Measurements from ENCODE around the gene TNFAIP8L3. TPM values are rescaled to one million over a fixed set of nuclear protein-coding genes. Genes with fewer than 3 reads are reported as not detected.

The TNFAIP8L3 gene
- total RNA-seq, 1 donor from 2014 or later = 0.31 TPM

DNA sequence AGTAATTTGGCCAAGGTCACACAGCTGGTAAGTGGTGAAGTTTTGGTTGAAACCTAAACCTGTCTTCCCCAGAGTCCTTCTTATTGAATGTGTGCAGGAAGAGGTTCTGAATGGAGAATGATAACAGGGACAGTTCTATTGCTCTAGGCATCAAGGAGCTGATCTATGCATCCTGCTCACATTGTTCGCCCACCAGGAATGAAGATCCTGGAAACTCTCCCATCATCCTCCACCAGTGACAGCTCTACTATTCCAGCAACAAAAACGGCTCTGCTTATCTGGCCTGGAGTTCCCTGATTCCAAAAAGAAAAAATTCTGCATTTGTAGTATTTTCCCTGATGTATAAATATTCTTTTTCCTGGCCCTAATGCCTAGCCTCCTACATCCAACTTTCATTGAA, 16.4 kb upstream of the TNFAIP8L3 start:
- DNase-seq (ENCODE audit: low spot score in 2 of 2, unreplicated experiment in 2 of 2) = no peak
- H3K4me3 Mint-ChIP-seq = no peak overlapping the region
- peaks cover 30% of the 10 kb centered on the region for H3K27me3 Mint-ChIP-seq (ENCODE audit: low read depth)
- no peaks in the 10 kb centered on the region for H3K36me3 Mint-ChIP-seq
- H3K4me1 Mint-ChIP-seq = no peaks in the 10 kb centered on the region
- H3K27ac Mint-ChIP-seq = no peak overlapping the region
- no peaks in the 10 kb centered on the region for H3K9me3 Mint-ChIP-seq
- TF ChIP-seq, protein P1, sequence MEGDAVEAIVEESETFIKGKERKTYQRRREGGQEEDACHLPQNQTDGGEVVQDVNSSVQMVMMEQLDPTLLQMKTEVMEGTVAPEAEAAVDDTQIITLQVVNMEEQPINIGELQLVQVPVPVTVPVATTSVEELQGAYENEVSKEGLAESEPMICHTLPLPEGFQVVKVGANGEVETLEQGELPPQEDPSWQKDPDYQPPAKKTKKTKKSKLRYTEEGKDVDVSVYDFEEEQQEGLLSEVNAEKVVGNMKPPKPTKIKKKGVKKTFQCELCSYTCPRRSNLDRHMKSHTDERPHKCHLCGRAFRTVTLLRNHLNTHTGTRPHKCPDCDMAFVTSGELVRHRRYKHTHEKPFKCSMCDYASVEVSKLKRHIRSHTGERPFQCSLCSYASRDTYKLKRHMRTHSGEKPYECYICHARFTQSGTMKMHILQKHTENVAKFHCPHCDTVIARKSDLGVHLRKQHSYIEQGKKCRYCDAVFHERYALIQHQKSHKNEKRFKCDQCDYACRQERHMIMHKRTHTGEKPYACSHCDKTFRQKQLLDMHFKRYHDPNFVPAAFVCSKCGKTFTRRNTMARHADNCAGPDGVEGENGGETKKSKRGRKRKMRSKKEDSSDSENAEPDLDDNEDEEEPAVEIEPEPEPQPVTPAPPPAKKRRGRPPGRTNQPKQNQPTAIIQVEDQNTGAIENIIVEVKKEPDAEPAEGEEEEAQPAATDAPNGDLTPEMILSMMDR (IDR thresholded peaks at IDR 0.05; ENCODE audit: unreplicated experiment) = no peak

DNA sequence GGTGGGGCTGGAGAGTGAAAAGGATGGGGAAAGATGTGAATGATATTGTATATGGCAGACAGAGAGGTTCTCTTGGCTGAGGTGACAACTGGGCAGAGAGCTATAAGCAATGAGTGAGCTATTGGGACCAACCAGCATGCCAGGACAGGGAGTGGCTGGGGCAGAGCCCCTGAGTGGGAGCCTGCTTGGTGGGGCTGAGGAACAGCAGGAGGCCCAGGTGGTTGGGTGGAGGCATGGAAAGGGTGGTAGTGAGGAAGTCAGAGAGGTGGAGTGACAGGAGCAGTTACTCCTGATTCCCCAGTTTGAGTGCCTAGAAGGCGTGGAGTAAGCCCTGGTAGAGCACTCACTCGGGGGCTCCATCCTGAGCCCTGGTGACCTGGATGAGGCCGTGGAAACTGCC, 15.5 kb upstream of the TNFAIP8L3 start:
- no peaks in the 10 kb centered on the region for H3K4me1 Mint-ChIP-seq
- no peaks in the 10 kb centered on the region for H3K36me3 Mint-ChIP-seq
- no peak overlapping the region for H3K27ac Mint-ChIP-seq
- TF ChIP-seq, protein P1 (IDR thresholded peaks at IDR 0.05; ENCODE audit: unreplicated experiment) = no peak
- H3K4me3 Mint-ChIP-seq = no peak overlapping the region
- no peak for DNase-seq (ENCODE audit: low spot score in 2 of 2, unreplicated experiment in 2 of 2)
- H3K9me3 Mint-ChIP-seq = no peaks in the 10 kb centered on the region
- H3K27me3 Mint-ChIP-seq (ENCODE audit: low read depth) = peaks cover 37% of the 10 kb centered on the region

DNA sequence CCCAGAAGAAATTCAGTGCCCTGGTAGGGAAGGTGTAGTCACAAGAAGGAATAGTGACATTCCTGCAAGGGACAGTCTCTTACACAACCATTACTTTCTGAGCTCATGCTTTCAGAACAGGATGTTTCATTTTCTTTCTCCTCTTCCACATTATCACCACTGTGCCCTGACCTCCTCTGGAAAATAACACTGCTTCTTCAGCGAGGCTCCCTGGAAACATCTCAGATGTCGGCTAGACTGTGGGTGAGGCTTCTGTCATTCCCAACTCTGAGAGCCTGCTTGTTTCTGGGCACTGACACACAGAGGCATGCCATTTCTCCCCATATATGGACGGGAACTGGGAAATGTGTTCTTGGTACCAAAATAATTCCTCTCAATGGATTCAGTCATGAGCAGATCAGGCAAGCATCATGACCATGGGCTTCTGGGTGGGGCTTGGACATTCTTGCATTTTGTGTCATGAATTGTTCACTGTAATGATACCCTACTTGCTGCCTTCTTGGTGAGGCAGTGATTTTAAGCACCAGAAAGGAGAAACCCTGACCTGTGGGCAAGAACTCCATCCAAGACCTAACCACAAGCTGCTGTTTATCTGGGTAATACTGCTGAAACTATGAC, 14.3 kb upstream of the TNFAIP8L3 start:
- H3K36me3 Mint-ChIP-seq = no peaks in the 10 kb centered on the region
- H3K27me3 Mint-ChIP-seq (ENCODE audit: low read depth) = peaks cover 47% of the 10 kb centered on the region
- H3K9me3 Mint-ChIP-seq = no peaks in the 10 kb centered on the region
- TF ChIP-seq, protein P1 (IDR thresholded peaks at IDR 0.05; ENCODE audit: unreplicated experiment) = no peak
- DNase-seq (ENCODE audit: low spot score in 2 of 2, unreplicated experiment in 2 of 2) = no peak
- H3K4me1 Mint-ChIP-seq = peaks cover 3% of the 10 kb centered on the region
- H3K27ac Mint-ChIP-seq = no peak overlapping the region
- no peak overlapping the region for H3K4me3 Mint-ChIP-seq

DNA sequence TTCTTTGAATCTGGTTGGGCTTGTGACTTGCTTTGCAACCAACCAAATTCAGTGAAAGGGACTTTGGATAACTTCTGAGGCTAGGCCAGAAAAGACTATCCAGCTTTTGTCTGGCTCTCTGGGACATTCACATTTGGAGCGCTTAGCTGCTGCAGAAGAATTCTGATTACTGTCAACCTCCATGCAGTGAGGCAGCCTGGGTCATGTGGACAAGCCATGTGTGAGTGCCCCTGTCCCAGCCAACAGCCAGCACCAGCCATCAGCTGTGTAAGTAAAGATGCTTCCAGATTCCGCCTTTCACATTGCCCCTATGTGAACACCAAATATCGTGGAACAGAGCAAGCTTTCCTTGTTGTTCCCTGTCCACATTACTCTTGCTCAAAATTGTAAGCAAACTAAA, 12.9 kb upstream of the TNFAIP8L3 start:
- Mint-ChIP-seq H3K27ac (no peak overlapping the region), H3K9me3 (no peaks in the 10 kb centered on the region), H3K4me3 (no peak overlapping the region), H3K4me1 (peaks cover 14% of the 10 kb centered on the region), H3K27me3 (ENCODE audit: low read depth) (peaks cover 46% of the 10 kb centered on the region), H3K36me3 (no peaks in the 10 kb centered on the region)
- DNase-seq (ENCODE audit: low spot score in 2 of 2, unreplicated experiment in 2 of 2) = no peak
- TF ChIP-seq, protein P1 (IDR thresholded peaks at IDR 0.05; ENCODE audit: unreplicated experiment) = no peak

DNA sequence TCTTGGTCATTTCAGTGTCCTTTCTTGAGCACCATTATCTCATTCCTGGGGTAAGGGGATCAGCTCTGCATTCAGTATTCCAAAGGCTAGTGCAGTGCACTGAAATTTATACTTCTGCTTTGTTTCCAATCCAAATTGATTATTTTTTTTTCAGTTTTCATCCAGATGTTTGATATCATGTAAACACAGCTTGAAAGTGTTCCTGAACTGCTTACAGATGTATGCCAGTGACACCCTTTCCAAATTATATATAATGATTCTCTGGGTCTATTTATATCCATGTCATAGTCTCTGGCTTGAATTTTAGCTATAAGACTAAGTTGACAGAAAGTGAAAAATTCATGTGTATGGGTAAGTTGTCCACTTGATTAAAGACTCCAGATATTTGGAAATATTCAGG, 11.8 kb upstream of the TNFAIP8L3 start:
- Mint-ChIP-seq H3K27me3 (ENCODE audit: low read depth) (peaks cover 53% of the 10 kb centered on the region), H3K4me1 (peaks cover 14% of the 10 kb centered on the region), H3K36me3 (no peaks in the 10 kb centered on the region), H3K9me3 (no peaks in the 10 kb centered on the region), H3K27ac (no peak overlapping the region), H3K4me3 (no peak overlapping the region)
- DNase-seq (ENCODE audit: low spot score in 2 of 2, unreplicated experiment in 2 of 2) = no peak
- TF ChIP-seq, protein P1 (IDR thresholded peaks at IDR 0.05; ENCODE audit: unreplicated experiment) = no peak
